NOMO-1 (cell line): ENCODE data around the gene OBSL1.

Source experiments
- DNase-seq, 2 experiments: peaks; one replicate each; lab custom pipeline; 2025; ENCODE audit not compliant: unreplicated experiment in 2 of 2; lab: John Stamatoyannopoulos, UW

The OBSL1 gene

DNA sequence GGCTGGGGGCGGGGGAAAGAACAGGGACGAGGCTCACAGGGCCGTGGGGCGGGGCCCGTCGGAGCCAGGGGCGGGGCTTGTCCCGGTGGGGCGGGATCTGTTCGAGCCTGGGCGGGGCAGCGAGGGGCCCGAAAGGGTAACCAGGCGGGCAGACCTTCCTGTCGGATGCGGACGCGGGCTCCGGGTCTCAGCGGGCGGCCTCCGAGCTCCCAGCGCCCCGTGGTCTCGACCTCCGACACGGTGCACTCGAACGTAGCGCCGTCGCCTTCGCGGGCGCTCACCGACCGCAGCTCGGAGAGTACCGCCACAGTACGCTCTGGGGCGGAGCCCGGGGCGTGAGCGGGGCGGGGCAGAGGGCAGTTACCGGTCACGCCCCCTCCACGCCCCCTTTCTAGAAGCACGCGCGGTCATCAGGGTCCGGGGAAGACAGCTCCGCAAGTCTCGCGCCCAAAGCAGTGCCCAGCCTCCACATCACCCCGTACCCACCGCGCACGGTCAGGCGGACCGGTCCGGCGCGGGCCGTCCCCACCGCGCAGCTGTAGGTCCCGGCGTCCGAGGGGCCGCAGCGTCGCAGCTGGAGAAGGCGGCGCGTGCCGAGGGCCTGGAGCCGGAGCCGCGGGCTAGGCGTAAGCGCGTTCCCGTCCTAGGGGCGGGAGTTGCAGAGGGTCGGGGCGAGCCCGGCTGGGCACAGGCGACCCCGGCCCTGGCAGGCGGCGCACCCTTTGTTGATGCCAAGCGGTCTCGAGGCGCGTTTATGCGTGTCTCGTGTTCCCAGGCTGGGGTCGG lies 18.8 kb downstream of the OBSL1 start:
- DNase-seq: peak; percentile 61 to 69

DNA sequence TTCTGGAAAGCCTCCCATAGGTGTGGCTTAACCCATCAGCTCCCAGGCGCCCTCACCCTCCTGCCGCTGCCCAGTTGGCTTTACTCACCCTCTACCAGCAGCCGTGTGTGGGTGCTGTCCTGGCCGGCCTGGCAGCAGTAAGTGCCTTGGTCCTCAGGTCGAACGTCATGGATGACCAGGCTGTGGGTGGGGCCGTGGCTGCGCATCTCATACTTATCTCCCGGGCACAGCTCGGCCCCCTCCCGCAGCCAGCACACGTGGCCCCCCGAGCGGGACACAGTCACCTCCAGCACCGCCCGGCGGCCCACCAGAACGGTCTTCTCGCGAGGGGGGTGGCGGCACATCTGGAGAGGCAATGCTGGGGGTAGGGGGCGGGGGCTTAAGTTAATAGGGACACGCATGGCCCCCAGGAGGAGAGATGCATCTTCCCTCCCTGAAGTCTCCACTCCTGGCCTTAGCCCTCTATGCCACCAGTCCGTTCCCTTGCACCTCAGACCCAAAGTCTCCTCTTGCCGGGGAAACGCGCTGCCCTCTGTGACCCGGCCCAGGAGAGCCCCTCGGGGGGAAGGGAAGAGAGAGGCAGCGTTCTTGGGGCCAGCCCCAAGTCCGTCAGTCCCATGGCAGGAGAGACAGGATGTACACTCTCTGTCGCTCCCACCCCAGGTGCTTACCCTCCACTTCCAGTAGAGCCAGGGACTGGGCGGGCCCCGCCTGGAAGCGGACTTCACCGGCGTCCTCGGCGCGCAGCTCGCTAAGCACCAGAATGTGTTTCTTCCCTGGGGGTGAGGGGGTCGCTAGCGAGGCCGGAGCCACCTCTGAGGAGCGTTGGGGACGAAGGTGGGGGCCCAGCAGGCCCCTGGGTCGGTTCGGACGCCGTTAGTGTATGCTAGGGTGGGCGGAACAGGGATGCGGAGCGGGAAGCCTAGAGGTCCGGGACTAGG lies 19.6 kb downstream of the OBSL1 start:
- no peak for DNase-seq

GRCh38 chr2:219549619-219550018 lies 21.7 kb downstream of the OBSL1 start:
- no peak for DNase-seq

- DNase-seq: no peak
Measured at GRCh38 chr2:219548990-219549389, 22.3 kb downstream of the OBSL1 start.

GRCh38 chr2:219547621-219548020 lies 23.7 kb downstream of the OBSL1 start:
- no peak for DNase-seq

GRCh38 chr2:219545943-219546352 lies 25.4 kb downstream of the OBSL1 start:
- no peak for DNase-seq

DNA sequence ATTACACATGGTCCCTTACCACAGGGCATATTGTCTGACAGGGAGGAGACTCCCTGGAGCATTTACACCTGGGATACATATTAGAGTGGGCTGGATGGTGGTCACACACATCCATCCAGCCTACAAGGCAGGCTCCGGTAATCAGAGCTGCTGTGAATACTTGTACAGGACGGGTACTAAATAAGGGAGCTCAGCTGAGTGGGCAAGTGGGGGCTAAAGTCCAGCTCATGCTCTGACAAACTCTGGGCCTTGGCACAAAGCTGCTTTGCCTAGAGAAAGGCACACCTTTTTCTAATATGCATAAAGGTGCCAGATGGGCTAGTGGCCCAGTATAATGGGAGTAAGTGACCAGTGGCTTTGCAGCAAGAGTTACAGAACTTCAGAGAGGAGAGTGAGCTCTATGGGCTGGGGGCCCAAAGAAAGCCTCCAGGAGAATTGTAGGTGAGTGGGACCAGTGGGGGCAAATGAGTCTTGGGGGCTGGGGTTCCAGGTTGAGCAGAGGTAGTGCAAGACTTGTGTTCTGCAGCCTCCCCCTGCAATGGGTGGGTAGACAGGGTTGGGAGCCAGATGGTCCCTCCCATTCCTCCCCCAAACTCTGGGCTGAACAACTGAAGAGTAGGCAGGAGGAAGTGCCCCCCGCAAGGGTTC lies 25.9 kb downstream of the OBSL1 start:
- DNase-seq: no peak

DNA sequence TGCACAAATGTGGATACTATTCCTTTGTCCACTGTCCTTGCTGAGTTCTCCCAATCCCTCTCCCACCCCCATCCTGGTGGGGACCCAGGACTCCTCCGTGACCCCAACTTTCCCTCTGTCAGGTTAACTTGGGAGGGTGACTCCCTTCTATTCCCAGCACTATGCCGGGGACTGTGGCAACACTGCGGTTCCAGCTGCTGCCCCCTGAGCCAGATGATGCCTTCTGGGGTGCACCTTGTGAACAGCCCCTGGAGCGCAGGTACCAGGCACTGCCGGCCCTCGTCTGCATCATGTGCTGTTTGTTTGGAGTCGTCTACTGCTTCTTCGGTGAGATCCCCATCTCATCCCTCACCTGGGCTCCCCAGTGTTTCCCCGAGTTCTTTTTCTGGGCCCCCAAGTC lies 26.8 kb downstream of the OBSL1 start:
- DNase-seq: no peak

GRCh38 chr2:219543596-219544358 lies 27.6 kb downstream of the OBSL1 start, which contains the start of the genes CHPF and TMEM198:
Gene CHPF, minus strand, starts transcription at chr2:219543809. Its CDS starts 271 bp downstream, at chr2:219543538.
Gene TMEM198, plus strand, starts transcription at chr2:219544028. Its CDS starts 700 bp downstream, at chr2:219544728.
- DNase-seq: peak; percentile 91 to 93

- DNase-seq: peak in 1 of 2 experiments; percentile 56
Measured at GRCh38 chr2:219542931-219543595, 28.3 kb downstream of the OBSL1 start.

GRCh38 chr2:219541611-219542180 lies 29.6 kb downstream of the OBSL1 start:
- DNase-seq: peak; percentile 58 to 71

- no peak for DNase-seq
Measured at GRCh38 chr2:219540784-219541504, 30.4 kb downstream of the OBSL1 start.

- no peak for DNase-seq
Measured at GRCh38 chr2:219539926-219540678, 31.2 kb downstream of the OBSL1 start.

DNA sequence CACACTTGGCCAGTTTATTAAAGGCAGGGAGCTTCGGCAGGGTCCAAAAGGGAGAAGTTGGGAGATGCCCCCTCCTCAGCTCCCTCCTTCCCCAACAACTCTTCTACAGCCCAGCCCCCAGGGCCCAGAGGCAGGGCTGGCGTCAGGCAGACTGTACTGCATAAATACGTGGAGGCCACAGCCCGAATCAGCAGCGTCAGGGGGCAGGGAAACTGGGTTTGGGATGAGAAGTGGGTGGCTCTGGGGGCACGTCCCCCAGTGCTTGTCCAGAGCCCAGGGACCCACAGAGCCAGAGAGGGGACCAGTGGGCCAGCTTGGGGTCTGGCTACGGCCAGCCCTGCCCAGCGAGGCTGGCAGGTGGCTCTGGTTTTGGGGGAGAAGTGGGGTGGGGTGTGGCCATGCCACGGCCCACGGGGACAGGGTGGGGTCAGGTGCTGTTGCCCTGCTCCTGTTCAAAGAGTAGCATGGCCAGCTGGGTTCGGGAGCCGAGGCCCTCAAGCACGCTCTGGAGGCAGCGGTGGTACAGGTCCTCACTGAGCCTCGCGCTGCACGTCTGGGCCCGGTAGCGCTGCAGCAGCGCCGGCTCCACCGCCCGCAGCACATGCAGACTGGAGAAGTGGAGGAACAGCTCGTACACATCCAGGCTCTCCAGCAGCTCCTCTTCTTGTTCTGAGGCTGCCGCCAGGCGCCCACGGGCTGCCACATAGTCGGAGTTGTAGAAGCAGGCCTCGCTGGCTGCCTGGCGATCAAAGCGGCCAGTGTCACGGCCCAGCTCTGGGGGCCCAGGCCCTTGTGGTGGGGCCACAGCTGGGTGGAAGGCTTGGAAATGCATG lies 32.2 kb downstream of the OBSL1 start:
- no peak for DNase-seq

DNA sequence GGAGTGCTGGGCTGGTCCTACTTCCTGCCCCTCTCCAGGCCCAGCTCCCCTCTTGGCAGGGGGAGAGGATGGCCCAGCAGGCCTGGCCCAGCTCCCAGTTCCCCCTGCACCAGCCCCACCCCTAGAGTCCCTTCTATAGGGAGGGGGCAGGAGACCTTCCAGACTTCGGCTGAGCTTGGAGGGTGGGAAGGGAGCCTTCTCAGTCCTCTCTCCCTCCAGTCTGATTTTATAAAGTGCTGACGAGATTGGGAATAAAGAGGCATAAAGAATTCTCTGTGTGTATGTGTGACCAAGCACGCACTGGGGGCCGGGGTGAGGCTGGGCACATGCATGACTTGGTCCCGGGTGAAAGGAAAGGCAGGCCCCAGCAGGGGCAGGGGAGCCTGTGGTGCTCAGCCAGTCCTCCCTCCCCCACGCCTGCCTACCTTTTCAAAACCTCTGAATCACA lies 32.8 kb downstream of the OBSL1 start:
- no peak for DNase-seq

GRCh38 chr2:219537657-219538488 lies 33.5 kb downstream of the OBSL1 start:
- DNase-seq: no peak
